ENCODE results near the gene ST3GAL2. TPM values are rescaled to one million over a fixed set of nuclear protein-coding genes. Genes with fewer than 3 reads are reported as not detected.

Gene ST3GAL2
- total and polyA plus RNA-seq, 9 donors: 6.2 to 49.7 (median 23.4) TPM

- DNase-seq: no peak
- no peak overlapping the region for H3K4me3 ChIP-seq
- H3K36me3 ChIP-seq: no peaks in the 10 kb centered on the region
- 65 to 78% (median 68%) methylated on average over 11 of the region's 11 CpGs for WGBS, 3 donors
- no peaks in the 10 kb centered on the region for H3K27me3 ChIP-seq
- no peak for TF ChIP-seq POLR2A (IDR thresholded peaks at IDR 0.05)
- no peak for TF ChIP-seq CTCF (IDR thresholded peaks at IDR 0.05)
- TF ChIP-seq EP300 (IDR thresholded peaks at IDR 0.05): no peak
- peaks cover 4% of the 10 kb centered on the region for H3K4me1 ChIP-seq (ENCODE audit: insufficient read depth)
- intact Hi-C loops (cut with DNase I): no loop called here
- no peaks in the 10 kb centered on the region for H3K9me3 ChIP-seq
- H3K27ac ChIP-seq: no peak overlapping the region
Measured at GRCh38 chr16:70440009-70440692, 1.3 kb upstream of the ST3GAL2 start.

- H3K36me3 ChIP-seq: no peaks in the 10 kb centered on the region
- peaks cover 13% of the 10 kb centered on the region for H3K4me1 ChIP-seq (ENCODE audit: insufficient read depth)
- intact Hi-C loops (cut with DNase I): loop anchor here in 2 of 4 donors (5.0 kb wide), 2 partner anchors 46 to 56 kb away; no protein-coding TSS in a partner anchor
- no peaks in the 10 kb centered on the region for H3K9me3 ChIP-seq
- peak overlapping the region in 1 of 2 donors; percentile 70 for H3K27ac ChIP-seq
- no peaks in the 10 kb centered on the region for H3K27me3 ChIP-seq
- DNase-seq: peak; percentile 48 to 80 (median 72)
- WGBS, 3 donors: 0 to 1% (median 0%) methylated on average over 19 to 39 of the region's 39 CpGs
- TF ChIP-seq EP300 (IDR thresholded peaks at IDR 0.05): no peak
- no peak for TF ChIP-seq POLR2A (IDR thresholded peaks at IDR 0.05)
- no peak for TF ChIP-seq CTCF (IDR thresholded peaks at IDR 0.05)
- H3K4me3 ChIP-seq: peak overlapping the region; percentile 81
Measured at GRCh38 chr16:70438585-70438968, 323 bp downstream of the ST3GAL2 start.

GRCh38 chr16:70437582-70438557 lies 1.0 kb downstream of the ST3GAL2 start:
- no peaks in the 10 kb centered on the region for H3K36me3 ChIP-seq
- WGBS, 3 donors: 3% methylated on average over 22 of the region's 22 CpGs
- TF ChIP-seq CTCF (IDR thresholded peaks at IDR 0.05) (no peak), POLR2A (IDR thresholded peaks at IDR 0.05) (no peak), EP300 (IDR thresholded peaks at IDR 0.05) (no peak)
- H3K4me3 ChIP-seq: peak overlapping the region; percentile 81
- peaks cover 19% of the 10 kb centered on the region for H3K4me1 ChIP-seq (ENCODE audit: insufficient read depth)
- H3K27me3 ChIP-seq: no peaks in the 10 kb centered on the region
- peak overlapping the region; percentile 30 to 70 for H3K27ac ChIP-seq
- DNase-seq: peak in 4 of 5 donors; percentile 25 to 48 (median 46)
- H3K9me3 ChIP-seq: no peaks in the 10 kb centered on the region
- intact Hi-C loops (cut with DNase I): loop anchor here in 2 of 4 donors (5.0 kb wide), 2 partner anchors 46 to 56 kb away; no protein-coding TSS in a partner anchor

DNA sequence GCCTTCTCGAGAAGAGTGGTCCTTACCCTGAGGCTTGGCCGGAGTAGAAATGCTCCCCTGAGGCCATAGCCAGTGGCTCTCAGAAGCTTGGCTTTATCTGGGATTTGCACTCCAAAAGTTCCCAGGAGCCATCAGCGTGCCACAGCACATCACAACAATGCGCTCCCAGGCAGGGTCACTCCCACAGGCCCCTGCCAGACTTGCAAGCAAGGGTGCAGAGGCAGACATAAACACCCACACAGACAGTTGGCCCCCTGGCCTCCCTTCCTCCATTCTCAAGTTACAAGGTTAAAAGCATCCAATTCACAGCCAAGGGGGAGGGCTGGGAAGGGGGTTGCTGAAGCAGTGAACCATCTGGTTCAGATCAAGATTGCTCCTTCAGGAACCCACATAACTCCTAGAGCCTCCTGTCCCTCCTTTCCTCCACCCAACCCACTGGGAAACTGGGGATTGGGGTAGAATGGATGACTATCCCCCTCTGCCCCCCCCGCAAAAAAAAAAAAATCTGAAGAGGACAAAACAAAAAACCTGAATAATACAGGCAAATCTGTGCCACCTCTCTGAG lies 1.8 kb downstream of the ST3GAL2 start:
- Histone ChIP-seq H3K27ac (peak overlapping the region in 1 of 2 donors; percentile 70), H3K4me3 (no peak overlapping the region), H3K36me3 (no peaks in the 10 kb centered on the region), H3K4me1 (ENCODE audit: insufficient read depth) (peaks cover 22% of the 10 kb centered on the region), H3K9me3 (no peaks in the 10 kb centered on the region), H3K27me3 (no peaks in the 10 kb centered on the region)
- WGBS, 3 donors: 1 to 5% (median 5%) methylated on average over 4 to 5 of the region's 5 CpGs
- intact Hi-C loops (cut with DNase I): loop anchor here in 2 of 4 donors (5.0 kb wide), 2 partner anchors 45 to 55 kb away; no protein-coding TSS in a partner anchor
- DNase-seq: peak; percentile 49 to 75 (median 68)
- TF ChIP-seq CTCF (IDR thresholded peaks at IDR 0.05) (no peak), POLR2A (IDR thresholded peaks at IDR 0.05) (no peak), EP300 (IDR thresholded peaks at IDR 0.05) (no peak)

Measured in ovary (tissue), 9 donors.